B cell (primary cell): ENCODE data around the gene CAMKK2.

ENCODE experiments used
- CTCF ChIP-seq: fragments of 200-600 bp; IDR thresholded peaks from one replicate; pipeline ENCODE4 v1.8.0; 2022; ENCODE audit warnings: antibody characterized with exemption, mild to moderate bottlenecking
- EZH2 ChIP-seq: IDR thresholded peaks from 2 replicates; pipeline ENCODE4 v1.6.1; 2012; ENCODE audit warnings: borderline replicate concordance, low read depth, mild to moderate bottlenecking, moderate library complexity, low read length; ENCODE audit not compliant: insufficient read depth, poor library complexity, severe bottlenecking

DNA sequence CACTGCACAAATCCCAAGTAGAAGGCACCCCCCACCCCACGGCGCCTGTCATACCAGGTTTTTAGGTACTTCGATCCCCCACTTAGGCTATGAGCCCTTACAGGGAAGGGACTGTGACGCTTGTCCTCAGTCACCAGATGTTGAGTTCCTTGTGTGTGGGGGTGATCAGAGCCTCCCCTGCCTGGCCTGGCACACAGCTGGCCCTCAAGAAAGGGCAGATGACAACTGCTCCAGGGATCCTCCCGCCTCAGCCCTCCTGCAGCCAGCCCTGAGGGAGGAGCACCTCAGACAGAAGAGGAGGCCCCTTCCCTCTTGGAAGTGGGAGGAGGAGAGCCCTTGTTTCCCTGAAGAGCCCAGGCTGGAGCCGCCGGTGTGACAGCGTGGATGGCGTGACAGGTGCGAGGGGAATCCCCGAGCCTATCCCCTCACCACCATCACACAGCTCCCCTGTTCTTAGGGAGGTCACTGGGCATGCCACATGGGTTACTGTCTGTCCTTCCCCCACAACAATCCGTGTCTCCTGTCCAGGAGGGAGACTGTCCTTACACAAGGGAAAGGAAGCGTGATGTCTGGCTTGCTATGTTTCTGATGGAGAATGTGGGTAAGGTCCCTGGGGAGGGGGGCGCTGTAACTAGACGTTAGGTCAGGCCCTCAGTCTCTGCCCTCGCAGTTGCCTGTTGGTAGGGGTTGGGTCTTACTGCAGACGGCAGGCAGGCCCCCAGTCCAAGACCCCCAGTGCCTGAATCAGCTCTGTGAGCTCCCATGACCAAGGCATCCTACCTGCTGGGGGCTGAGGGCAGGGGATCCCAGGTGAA is 55.1 kb downstream of the CAMKK2 start:
- TF ChIP-seq EZH2 (no peak), CTCF (no peak)
